GF-D8 (cell line): Measurements from ENCODE around the gene IFIT5.
"Not testable (repeated sequence)": the region's sequence is repeated elsewhere in the genome, so short reads cannot be mapped to it uniquely, and the experiment has no call there.

Source experiments
- DNase-seq: peaks from one replicate; lab custom pipeline; 2025; lab: John Stamatoyannopoulos, UW

IFIT5 gene

GRCh38 chr10:89428877-89429276 lies 14.5 kb downstream of the IFIT5 start:
- no peak for DNase-seq

- no peak for DNase-seq
Measured at GRCh38 chr10:89431977-89432376, 17.6 kb downstream of the IFIT5 start.

GRCh38 chr10:89438525-89438924 lies 24.2 kb downstream of the IFIT5 start:
- DNase-seq: no peak

- DNase-seq: no peak
Measured at GRCh38 chr10:89440226-89441009, 26.1 kb downstream of the IFIT5 start.

GRCh38 chr10:89442289-89442688 lies 27.9 kb downstream of the IFIT5 start:
- no peak for DNase-seq

- DNase-seq: not testable (repeated sequence)
Measured at GRCh38 chr10:89444819-89445218, 30.5 kb downstream of the IFIT5 start.

GRCh38 chr10:89450901-89451300 lies 36.5 kb downstream of the IFIT5 start:
- no peak for DNase-seq

- DNase-seq: no peak
Measured at GRCh38 chr10:89452193-89452592, 37.8 kb downstream of the IFIT5 start.

- no peak for DNase-seq
Measured at GRCh38 chr10:89454561-89455347, 40.4 kb downstream of the IFIT5 start.

GRCh38 chr10:89458291-89458690 lies 43.9 kb downstream of the IFIT5 start:
- DNase-seq: no peak

GRCh38 chr10:89458784-89459183 lies 44.4 kb downstream of the IFIT5 start:
- no peak for DNase-seq

- no peak for DNase-seq
Measured at GRCh38 chr10:89463846-89464537, 49.6 kb downstream of the IFIT5 start.

GRCh38 chr10:89465196-89465595 lies 50.8 kb downstream of the IFIT5 start:
- DNase-seq: no peak

GRCh38 chr10:89466599-89467035 lies 52.2 kb downstream of the IFIT5 start:
- no peak for DNase-seq

- no peak for DNase-seq
Measured at GRCh38 chr10:89468191-89468965, 54.0 kb downstream of the IFIT5 start.

GRCh38 chr10:89469517-89469916 lies 55.1 kb downstream of the IFIT5 start:
- DNase-seq: no peak
